Gastrocnemius medialis (tissue), 4 donors: Measurements from ENCODE around the gene RNF213. TPM values are rescaled to one million over a fixed set of nuclear protein-coding genes. Genes with fewer than 3 reads are reported as not detected.

Experiments used
- ATAC-seq, 2 donors: fragments of 150-250 bp; one replicate each; pipeline ENCODE4 v1.9.1; 2016
- DNase-seq, 2 donors: peaks; one replicate each; pipeline ENCODE4 v3.0.0-alpha.2; 2019
- H3K27ac ChIP-seq, 4 donors: fragments of 200-600 bp; sonication (generic); 1 replicate in 1 of 4; 2 replicates in 3 of 4; pipeline ENCODE4 v1.5.1; 2016 to 2018; ENCODE audit warnings: mild to moderate bottlenecking in 2 of 4, moderate library complexity in 1 of 4
- H3K27me3 ChIP-seq, 3 donors: fragments of 200-600 bp; sonication (generic) in 2 of 3; 1 replicate in 1 of 3; 2 replicates in 2 of 3; pipeline versions ENCODE4 v1.5.1 to v1.6.0; 2016 to 2019; ENCODE audit warnings: mild to moderate bottlenecking in 1 of 3, moderate library complexity in 1 of 3
- H3K36me3 ChIP-seq, 2 donors: fragments of 200-600 bp; sonication (generic) in 1 of 2; one replicate each; pipeline ENCODE4 v1.5.1; 2017 to 2018
- H3K4me1 ChIP-seq, 2 donors: fragments of 200-600 bp; sonication (generic) in 1 of 2; one replicate each; pipeline ENCODE4 v1.5.1; 2016 to 2017; ENCODE audit warnings: mild to moderate bottlenecking in 2 of 2
- H3K4me3 ChIP-seq, 4 donors: fragments of 200-600 bp; sonication (generic) in 3 of 4; 1 replicate in 1 of 4; 2 replicates in 3 of 4; pipeline ENCODE4 v1.5.1; 2016 to 2019; ENCODE audit warnings: mild to moderate bottlenecking in 2 of 4
- H3K9me3 ChIP-seq, 3 donors: fragments of 200-600 bp; sonication (generic) in 2 of 3; 1 replicate in 1 of 3; 2 replicates in 2 of 3; pipeline ENCODE4 v1.5.1; 2016 to 2019
- POLR2A ChIP-seq, 2 donors: fragments of 450-650 bp; IDR thresholded peaks; one replicate each; pipeline ENCODE4 v1.6.1; 2017; ENCODE audit warnings: antibody characterized with exemption in 2 of 2, mild to moderate bottlenecking in 2 of 2, moderate library complexity in 2 of 2
- in situ Hi-C, 4 donors: fragments of 200-750 bp; cut with MboI; loops; one replicate each; pipeline versions ENCODE4 v1.15.0 to v1.8.0; 2017; ENCODE audit warnings: low sequenced_read_pairs in 4 of 4
- intact Hi-C: fragments of 100-400 bp; cut with DNase I; formaldehyde crosslinking; loops from one replicate; pipeline ENCODE4 v1.15.1; 2023; ENCODE audit warnings: low total_unique reads
- total RNA-seq, 4 donors: library from RNA; depleted of rRNA; stranded (reverse); fragments of >200 nt; gene quantifications; one replicate each; pipeline versions ENCODE4 v1.1.0 to v1.2.3, GENCODE V29; 2016
- TF ChIP-seq, protein P1 (sequence below), 5 experiments: fragments of 450-650 bp in 3 of 5; fragments of 200-600 bp in 2 of 5; sonication (generic) in 2 of 5; IDR thresholded peaks in 4 of 5; conservative IDR thresholded peaks in 1 of 5; 1 replicate in 4 of 5; 2 replicates in 1 of 5; pipeline ENCODE4 v1.5.1; 2016 to 2019; ENCODE audit warnings: antibody characterized with exemption in 5 of 5, mild to moderate bottlenecking in 3 of 5, moderate library complexity in 3 of 5

The RNF213 gene
- total RNA-seq, 4 donors from 2014 or later, result 24.1 to 51.8 (median 28.6) TPM

- TF ChIP-seq, protein P1, sequence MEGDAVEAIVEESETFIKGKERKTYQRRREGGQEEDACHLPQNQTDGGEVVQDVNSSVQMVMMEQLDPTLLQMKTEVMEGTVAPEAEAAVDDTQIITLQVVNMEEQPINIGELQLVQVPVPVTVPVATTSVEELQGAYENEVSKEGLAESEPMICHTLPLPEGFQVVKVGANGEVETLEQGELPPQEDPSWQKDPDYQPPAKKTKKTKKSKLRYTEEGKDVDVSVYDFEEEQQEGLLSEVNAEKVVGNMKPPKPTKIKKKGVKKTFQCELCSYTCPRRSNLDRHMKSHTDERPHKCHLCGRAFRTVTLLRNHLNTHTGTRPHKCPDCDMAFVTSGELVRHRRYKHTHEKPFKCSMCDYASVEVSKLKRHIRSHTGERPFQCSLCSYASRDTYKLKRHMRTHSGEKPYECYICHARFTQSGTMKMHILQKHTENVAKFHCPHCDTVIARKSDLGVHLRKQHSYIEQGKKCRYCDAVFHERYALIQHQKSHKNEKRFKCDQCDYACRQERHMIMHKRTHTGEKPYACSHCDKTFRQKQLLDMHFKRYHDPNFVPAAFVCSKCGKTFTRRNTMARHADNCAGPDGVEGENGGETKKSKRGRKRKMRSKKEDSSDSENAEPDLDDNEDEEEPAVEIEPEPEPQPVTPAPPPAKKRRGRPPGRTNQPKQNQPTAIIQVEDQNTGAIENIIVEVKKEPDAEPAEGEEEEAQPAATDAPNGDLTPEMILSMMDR (IDR thresholded peaks at IDR 0.05 in 4 of 5, conservative IDR thresholded peaks at IDR 0.05 in 1 of 5), result no peak
- TF ChIP-seq POLR2A (IDR thresholded peaks at IDR 0.05), result no peak
- Histone ChIP-seq H3K4me1 (peaks cover 7 to 13% of the 10 kb centered on the region in 2 donors), H3K27me3 (no peaks in the 10 kb centered on the region), H3K4me3 (no peak overlapping the region), H3K27ac (no peak overlapping the region), H3K36me3 (peaks cover 0 to 15% of the 10 kb centered on the region in 2 donors), H3K9me3 (peaks cover 0 to 7% (median 0%) of the 10 kb centered on the region in 3 donors)
- DNase-seq (no peak), ATAC-seq (no peak)
- intact Hi-C loops (no loop called here), in situ Hi-C loops (no loop called here)
Measured at GRCh38 chr17:80227156-80227555, 33.5 kb upstream of the RNF213 start.

DNA sequence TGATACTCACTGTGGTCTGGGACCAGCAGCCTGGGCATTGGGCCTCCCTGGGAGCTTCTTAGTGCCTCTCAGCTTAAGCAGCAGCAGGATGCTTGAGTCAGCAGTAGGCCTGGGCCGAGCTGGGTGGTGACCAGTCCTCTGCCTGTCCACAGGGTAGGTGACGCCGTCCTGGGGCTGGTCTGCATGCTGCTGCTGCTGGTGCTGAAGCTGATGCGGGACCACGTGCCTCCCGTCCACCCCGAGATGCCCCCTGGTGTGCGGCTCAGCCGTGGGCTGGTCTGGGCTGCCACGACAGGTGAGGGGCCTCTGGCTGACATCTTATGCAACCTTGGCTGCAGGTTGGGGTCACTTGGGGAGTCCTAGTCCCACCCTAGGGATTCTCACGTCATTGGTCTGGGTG is 33.0 kb upstream of the RNF213 start:
- peaks cover 7 to 13% of the 10 kb centered on the region in 2 donors for H3K4me1 ChIP-seq
- DNase-seq (no peak), ATAC-seq (no peak)
- H3K9me3 ChIP-seq, result peaks cover 0 to 11% (median 0%) of the 10 kb centered on the region in 3 donors
- no peak for TF ChIP-seq POLR2A (IDR thresholded peaks at IDR 0.05)
- TF ChIP-seq, protein P1 (IDR thresholded peaks at IDR 0.05 in 4 of 5, conservative IDR thresholded peaks at IDR 0.05 in 1 of 5), result no peak
- no peak overlapping the region for H3K4me3 ChIP-seq
- H3K27ac ChIP-seq, result no peak overlapping the region
- in situ Hi-C loops (no loop called here), intact Hi-C loops (no loop called here)
- peaks cover 0 to 20% of the 10 kb centered on the region in 2 donors for H3K36me3 ChIP-seq
- no peaks in the 10 kb centered on the region for H3K27me3 ChIP-seq

- H3K9me3 ChIP-seq, result peaks cover 0 to 19% (median 0%) of the 10 kb centered on the region in 3 donors
- in situ Hi-C loops, result no loop called here
- peaks cover 0 to 27% of the 10 kb centered on the region in 2 donors for H3K36me3 ChIP-seq
- H3K4me1 ChIP-seq, result peaks cover 5 to 12% of the 10 kb centered on the region in 2 donors
- no peaks in the 10 kb centered on the region for H3K27me3 ChIP-seq
- TF ChIP-seq, protein P1 (IDR thresholded peaks at IDR 0.05 in 4 of 5, conservative IDR thresholded peaks at IDR 0.05 in 1 of 5), result no peak
- TF ChIP-seq POLR2A (IDR thresholded peaks at IDR 0.05), result no peak
- no peak overlapping the region for H3K27ac ChIP-seq
- H3K4me3 ChIP-seq, result no peak overlapping the region
- no peak for ATAC-seq
- intact Hi-C loops, result no loop called here
- DNase-seq, result no peak
Measured at GRCh38 chr17:80228477-80228876, 32.2 kb upstream of the RNF213 start.

GRCh38 chr17:80229011-80229410 is 31.6 kb upstream of the RNF213 start:
- in situ Hi-C loops, result no loop called here
- TF ChIP-seq POLR2A (IDR thresholded peaks at IDR 0.05), result no peak
- TF ChIP-seq, protein P1 (IDR thresholded peaks at IDR 0.05 in 4 of 5, conservative IDR thresholded peaks at IDR 0.05 in 1 of 5), result no peak
- DNase-seq, result no peak
- H3K9me3 ChIP-seq, result peaks cover 0 to 19% (median 0%) of the 10 kb centered on the region in 3 donors
- no peaks in the 10 kb centered on the region for H3K27me3 ChIP-seq
- H3K4me3 ChIP-seq, result no peak overlapping the region
- ATAC-seq, result no peak
- peaks cover 0 to 30% of the 10 kb centered on the region in 2 donors for H3K36me3 ChIP-seq
- peaks cover 0 to 7% of the 10 kb centered on the region in 2 donors for H3K4me1 ChIP-seq
- intact Hi-C loops, result no loop called here
- H3K27ac ChIP-seq, result no peak overlapping the region

DNA sequence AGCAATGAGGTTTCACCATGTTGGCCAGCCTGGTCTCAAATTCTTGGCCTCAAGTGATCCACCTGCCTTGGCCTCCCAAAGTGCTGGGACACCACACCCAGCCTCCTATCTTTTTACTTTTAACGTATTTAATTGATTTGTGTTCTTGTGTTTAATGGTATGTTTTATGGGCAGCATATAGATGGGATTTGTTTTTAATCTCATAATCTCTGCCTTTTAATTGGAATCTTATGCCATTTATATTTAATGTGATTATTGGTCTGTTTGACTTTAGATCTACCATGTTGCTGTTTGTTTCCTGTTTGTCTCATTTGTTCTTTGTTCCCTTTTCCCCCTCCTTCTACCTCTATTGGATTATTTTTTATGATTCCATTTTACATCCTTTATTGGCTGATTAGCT is 28.2 kb upstream of the RNF213 start:
- no peak for ATAC-seq
- TF ChIP-seq, protein P1 (IDR thresholded peaks at IDR 0.05 in 4 of 5, conservative IDR thresholded peaks at IDR 0.05 in 1 of 5), result no peak
- TF ChIP-seq POLR2A (IDR thresholded peaks at IDR 0.05), result no peak
- Histone ChIP-seq H3K4me1 (no peaks in the 10 kb centered on the region), H3K27ac (no peak overlapping the region), H3K9me3 (peaks cover 0 to 19% (median 0%) of the 10 kb centered on the region in 3 donors), H3K4me3 (no peak overlapping the region), H3K27me3 (no peaks in the 10 kb centered on the region), H3K36me3 (peaks cover 0 to 45% of the 10 kb centered on the region in 2 donors)
- DNase-seq, result no peak
- intact Hi-C loops, result no loop called here
- in situ Hi-C loops, result no loop called here
